ENCODE measurements around the gene CACNA1I.

DNA sequence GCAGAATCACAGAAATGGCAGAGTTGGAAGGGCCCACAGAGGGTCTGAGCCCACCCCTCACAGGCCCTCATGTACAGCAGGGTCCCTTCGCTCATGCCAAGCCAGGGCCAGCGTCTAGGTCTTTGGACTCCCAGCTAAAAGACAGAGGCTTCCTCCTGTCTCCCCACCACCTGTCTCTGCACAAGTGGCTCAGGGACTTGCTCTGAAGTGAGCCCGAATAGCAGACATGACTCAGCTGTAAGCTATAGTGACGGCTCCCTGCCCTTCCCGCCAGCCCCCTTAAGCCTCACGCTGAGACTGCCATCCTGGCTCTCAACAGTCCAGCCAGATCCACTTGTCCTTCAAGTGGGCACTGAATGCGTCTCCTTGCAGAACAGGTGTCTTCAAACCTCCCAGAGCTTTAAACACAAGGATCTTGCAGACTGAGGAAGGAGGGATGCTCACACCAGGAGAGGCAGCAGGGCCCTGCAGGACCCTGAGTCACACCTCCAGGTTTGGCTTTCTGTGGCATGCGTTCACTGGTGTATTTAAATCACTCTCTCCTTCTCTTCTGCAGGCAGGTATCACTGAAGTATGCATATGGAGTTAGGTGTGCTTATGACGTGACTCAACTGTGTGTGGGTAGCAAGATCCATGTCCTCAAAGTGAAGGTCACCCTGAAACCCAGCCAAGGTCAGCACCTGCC lies 154.9 kb downstream of the CACNA1I start:
- TF ChIP-seq, protein P1, sequence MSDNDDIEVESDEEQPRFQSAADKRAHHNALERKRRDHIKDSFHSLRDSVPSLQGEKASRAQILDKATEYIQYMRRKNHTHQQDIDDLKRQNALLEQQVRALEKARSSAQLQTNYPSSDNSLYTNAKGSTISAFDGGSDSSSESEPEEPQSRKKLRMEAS (IDR thresholded peaks at IDR 0.05): no peak
- TF ChIP-seq EP300 (IDR thresholded peaks at IDR 0.05; ENCODE audit: borderline replicate concordance in 1 of 2, low read depth in 2 of 2, low read length in 2 of 2) (no peak), GTF2F1 (IDR thresholded peaks at IDR 0.05; ENCODE audit: borderline replicate concordance, low read depth, low read length) (no peak), JUN (IDR thresholded peaks at IDR 0.05; ENCODE audit: low read depth, low read length) (no peak), EZH2 (IDR thresholded peaks at IDR 0.05; ENCODE audit: low read depth, low read length, severe bottlenecking) (no peak), YY1 (IDR thresholded peaks at IDR 0.05; ENCODE audit: low read depth, low read length) (no peak), SIN3A (conservative IDR thresholded peaks at IDR 0.05 in 1 of 2, IDR thresholded peaks at IDR 0.05 in 1 of 2; ENCODE audit: low read depth in 1 of 2, low read length in 2 of 2) (no peak), USF2 (IDR thresholded peaks at IDR 0.05; ENCODE audit: low read length) (no peak), HDAC2 (IDR thresholded peaks at IDR 0.05; ENCODE audit: borderline replicate concordance in 1 of 2, low read depth in 2 of 2, low read length in 2 of 2) (no peak), NRF1 (IDR thresholded peaks at IDR 0.05; ENCODE audit: low read depth, low read length) (no peak), RFX5 (IDR thresholded peaks at IDR 0.05; ENCODE audit: borderline replicate concordance, low read depth, low read length) (no peak)
- TF ChIP-seq, protein P2, sequence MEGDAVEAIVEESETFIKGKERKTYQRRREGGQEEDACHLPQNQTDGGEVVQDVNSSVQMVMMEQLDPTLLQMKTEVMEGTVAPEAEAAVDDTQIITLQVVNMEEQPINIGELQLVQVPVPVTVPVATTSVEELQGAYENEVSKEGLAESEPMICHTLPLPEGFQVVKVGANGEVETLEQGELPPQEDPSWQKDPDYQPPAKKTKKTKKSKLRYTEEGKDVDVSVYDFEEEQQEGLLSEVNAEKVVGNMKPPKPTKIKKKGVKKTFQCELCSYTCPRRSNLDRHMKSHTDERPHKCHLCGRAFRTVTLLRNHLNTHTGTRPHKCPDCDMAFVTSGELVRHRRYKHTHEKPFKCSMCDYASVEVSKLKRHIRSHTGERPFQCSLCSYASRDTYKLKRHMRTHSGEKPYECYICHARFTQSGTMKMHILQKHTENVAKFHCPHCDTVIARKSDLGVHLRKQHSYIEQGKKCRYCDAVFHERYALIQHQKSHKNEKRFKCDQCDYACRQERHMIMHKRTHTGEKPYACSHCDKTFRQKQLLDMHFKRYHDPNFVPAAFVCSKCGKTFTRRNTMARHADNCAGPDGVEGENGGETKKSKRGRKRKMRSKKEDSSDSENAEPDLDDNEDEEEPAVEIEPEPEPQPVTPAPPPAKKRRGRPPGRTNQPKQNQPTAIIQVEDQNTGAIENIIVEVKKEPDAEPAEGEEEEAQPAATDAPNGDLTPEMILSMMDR (IDR thresholded peaks at IDR 0.05; ENCODE audit: control extremely low read depth in 1 of 3, insufficient read depth in 1 of 3, low read depth in 1 of 3, low read length in 3 of 3): no peak
